ENCODE measurements around the gene SRMS. TPM values are rescaled to one million over a fixed set of nuclear protein-coding genes. Genes with fewer than 3 reads are reported as not detected.

The SRMS gene, protein sequence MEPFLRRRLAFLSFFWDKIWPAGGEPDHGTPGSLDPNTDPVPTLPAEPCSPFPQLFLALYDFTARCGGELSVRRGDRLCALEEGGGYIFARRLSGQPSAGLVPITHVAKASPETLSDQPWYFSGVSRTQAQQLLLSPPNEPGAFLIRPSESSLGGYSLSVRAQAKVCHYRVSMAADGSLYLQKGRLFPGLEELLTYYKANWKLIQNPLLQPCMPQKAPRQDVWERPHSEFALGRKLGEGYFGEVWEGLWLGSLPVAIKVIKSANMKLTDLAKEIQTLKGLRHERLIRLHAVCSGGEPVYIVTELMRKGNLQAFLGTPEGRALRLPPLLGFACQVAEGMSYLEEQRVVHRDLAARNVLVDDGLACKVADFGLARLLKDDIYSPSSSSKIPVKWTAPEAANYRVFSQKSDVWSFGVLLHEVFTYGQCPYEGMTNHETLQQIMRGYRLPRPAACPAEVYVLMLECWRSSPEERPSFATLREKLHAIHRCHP
- not detected for total RNA-seq
- not detected for polyA plus RNA-seq
- total RNA-seq: 0 to 0.13 (median 0) reads per million in 6 experiments

DNA sequence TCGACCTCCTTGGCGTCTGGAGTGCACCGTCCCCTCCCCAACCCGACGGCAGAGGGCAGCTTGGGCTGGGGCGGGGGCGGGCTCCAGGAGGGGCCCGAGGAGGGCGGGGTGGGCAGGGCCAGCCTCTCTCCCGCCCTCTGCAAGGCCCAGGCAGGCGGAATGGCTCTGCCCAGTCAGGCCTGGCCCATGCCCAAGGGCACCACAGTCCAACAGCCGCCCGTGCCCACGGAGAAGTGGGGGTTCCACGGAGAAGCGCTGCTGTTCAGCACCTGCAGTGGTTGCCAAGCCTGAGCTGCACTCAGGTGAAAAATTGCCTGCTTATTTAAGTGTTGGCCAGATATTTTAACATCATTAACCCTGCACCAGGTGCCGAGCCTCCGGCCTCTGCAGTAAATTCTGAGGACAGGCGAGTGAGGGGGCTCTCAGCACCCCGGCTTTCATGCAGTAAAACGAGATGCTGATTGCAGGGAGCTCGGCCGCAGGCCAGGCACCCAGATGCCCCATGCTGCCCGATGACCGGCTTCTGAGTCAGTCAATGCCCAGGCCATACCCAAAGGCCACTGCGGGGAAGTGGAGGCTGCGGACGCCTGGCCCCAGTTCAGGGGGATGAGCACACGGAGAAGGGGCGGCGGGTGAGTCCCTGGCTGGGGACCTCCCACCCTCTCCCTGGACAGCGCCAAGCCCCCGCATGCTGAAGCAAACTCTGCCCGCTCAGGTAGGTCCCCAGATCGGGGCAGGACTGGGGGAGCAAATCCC, at the start of gene SRMS:
TSS of gene SRMS (minus strand) at position 25 of the 756 bp plus-strand sequence. CDS start 286 bp downstream, outside the sequence.
- POLR2A ChIA-PET: interaction anchor here (0.8 to 1.6 kb wide), 3 partner anchors 10 to 27 kb away, joined by 3 to 9 read pairs (median 3); partner anchors contain the start of genes PPDPF and PTK6
- ATAC-seq: no peak
- peak within 1 kb of the TSS in 1 of 10 donors; percentile 15 for H3K4me3 Mint-ChIP-seq

DNA sequence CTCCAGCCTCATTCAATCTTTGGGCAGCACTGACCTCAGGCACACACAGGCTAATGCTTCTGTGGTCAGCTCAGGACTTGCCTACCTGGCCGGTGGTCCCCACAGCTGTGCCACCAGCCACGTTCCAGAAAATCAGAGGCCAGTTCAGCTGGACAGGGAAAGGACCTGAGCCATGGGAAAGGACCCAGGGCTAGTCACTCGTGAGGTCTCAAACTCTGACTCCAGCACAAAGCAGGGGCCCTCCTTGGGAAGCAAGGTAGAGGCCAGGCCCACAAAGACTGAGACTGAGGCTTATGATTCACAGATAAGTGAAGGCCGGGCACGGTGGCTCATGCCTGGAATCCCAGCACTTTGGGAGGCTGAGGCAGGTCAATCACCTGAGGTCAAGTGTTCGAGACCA, 48.9 kb upstream of the SRMS start:
- DNase-seq: no peak

More for the DNA sequence above, at the start of gene SRMS:
- Mint-ChIP-seq H3K27ac (no peak within 1 kb of the TSS), H3K9me3 (no peaks in the 10 kb centered on the region), H3K27me3 (peaks cover 0 to 17% (median 2%) of the 10 kb centered on the region in 5 donors), H3K4me1 (peaks cover 17 to 35% (median 26%) of the 10 kb centered on the region in 4 donors), H3K36me3 (no peaks in the 10 kb centered on the region)
- no peak for DNase-seq

DNA sequence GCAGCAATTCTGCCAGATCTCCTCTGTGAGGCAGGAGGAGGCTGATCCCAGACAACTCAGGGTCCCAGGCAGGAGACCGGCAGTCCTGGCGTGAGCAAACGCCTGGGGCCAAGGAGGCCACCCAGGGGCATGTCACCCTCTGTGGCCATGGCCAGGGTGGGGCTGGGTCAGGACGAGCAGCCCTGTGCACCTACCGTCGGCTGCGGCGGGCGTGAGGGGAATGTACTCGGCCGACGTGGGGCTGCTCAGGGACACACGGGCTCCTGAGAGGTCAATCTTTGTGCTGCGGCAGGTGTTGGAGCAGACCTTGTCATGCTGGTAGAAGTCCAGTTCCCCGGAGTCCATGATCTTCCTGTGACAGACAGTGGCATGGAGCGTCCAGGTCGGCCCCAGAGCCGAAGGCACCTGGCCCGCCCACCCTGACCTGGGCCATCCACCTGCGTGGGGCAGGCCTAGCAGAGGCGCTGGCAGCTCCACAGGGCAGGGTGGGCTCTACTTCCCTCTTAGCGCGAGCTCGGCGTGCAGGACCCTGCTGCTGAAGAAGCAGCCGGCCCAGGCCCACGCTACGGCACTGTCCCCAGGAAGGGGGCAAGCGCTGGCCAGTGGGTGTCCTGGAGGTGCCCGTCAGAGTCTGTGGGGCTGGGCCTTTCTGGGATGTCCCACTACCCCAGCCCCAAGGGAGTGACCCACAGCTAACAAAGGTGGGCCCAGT, 48.0 kb upstream of the SRMS start:
- ATAC-seq: no peak
- POLR2A ChIA-PET: interaction anchor here (1.0 kb wide), 1 partner anchor 8 kb away, joined by 5 read pairs; no protein-coding TSS in a partner anchor
- no peaks in the 10 kb centered on the region for H3K27me3 Mint-ChIP-seq

More for the DNA sequence above, 48.9 kb upstream of the SRMS start:
- no peak overlapping the region for H3K27ac Mint-ChIP-seq
- POLR2A ChIA-PET: no interaction called here
- no peak overlapping the region for H3K4me3 Mint-ChIP-seq
- H3K9me3 Mint-ChIP-seq: no peaks in the 10 kb centered on the region
- ATAC-seq: no peak
- peaks cover 7 to 54% (median 38%) of the 10 kb centered on the region in 3 donors for H3K36me3 Mint-ChIP-seq
- peaks cover 0 to 4% (median 1%) of the 10 kb centered on the region in 4 donors for H3K4me1 Mint-ChIP-seq
- no peaks in the 10 kb centered on the region for H3K27me3 Mint-ChIP-seq

DNA sequence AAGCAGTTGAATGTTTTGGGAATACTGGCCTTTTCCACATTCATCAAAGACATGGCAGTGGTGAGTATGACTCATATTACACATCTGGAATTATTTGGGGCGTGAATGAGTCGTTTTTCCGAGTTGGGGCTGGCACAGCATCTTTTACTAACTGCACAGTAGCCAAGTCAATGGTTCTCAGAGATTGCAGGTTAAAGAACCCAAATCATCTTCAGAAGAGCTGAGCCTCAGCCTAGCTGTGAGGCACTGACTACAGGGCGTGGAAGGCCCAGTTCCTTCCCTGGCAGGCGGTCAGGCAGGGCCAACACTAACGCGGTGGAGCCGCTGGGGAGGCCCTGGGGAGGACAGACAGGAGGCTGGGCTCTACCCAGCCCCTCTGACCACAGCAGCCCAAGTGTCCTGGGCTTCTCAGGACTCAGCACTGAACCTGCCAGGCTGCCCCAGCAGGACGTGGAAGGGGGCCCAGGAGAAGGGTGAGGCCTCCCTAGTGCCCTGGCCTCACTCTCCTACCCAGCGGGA, 46.6 kb upstream of the SRMS start:
- Mint-ChIP-seq H3K4me3 (no peak overlapping the region), H3K4me1 (peaks cover 0 to 3% (median under 1%) of the 10 kb centered on the region in 4 donors), H3K9me3 (no peaks in the 10 kb centered on the region), H3K27me3 (no peaks in the 10 kb centered on the region), H3K27ac (no peak overlapping the region), H3K36me3 (peaks cover 7 to 65% (median 39%) of the 10 kb centered on the region in 3 donors)
- DNase-seq (no peak), ATAC-seq (no peak)
- POLR2A ChIA-PET: interaction anchor here (0.9 kb wide), 1 partner anchor 47 kb away, joined by 3 read pairs; no protein-coding TSS in a partner anchor

More for the DNA sequence above, 48.0 kb upstream of the SRMS start:
- no peak overlapping the region for H3K4me3 Mint-ChIP-seq
- peaks cover 7 to 58% (median 44%) of the 10 kb centered on the region in 3 donors for H3K36me3 Mint-ChIP-seq
- no peak overlapping the region for H3K27ac Mint-ChIP-seq
- no peaks in the 10 kb centered on the region for H3K9me3 Mint-ChIP-seq
- no peak for DNase-seq
- peaks cover 0 to 3% (median under 1%) of the 10 kb centered on the region in 4 donors for H3K4me1 Mint-ChIP-seq

DNA sequence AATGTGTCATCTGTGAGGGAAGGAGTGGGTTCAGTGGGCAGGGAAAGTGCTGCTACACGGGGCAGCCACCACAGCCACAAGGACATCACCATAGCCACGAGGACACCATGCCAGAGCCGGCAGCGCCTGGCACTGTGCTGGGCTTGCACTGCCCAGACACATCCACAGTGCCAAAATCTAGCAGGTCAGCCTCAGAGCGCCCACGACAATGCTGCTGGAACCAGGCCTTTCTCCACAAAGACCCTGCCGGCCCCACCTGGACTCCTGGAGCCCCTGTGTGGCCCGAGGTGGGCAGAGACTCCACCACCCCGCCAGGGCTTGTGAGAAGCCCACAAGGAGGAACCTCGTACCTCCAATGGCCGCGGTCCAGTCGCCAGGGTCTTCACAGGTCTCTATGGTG, 45.1 kb upstream of the SRMS start:
- no peaks in the 10 kb centered on the region for H3K9me3 Mint-ChIP-seq
- H3K4me1 Mint-ChIP-seq: peaks cover 6 to 9% (median 8%) of the 10 kb centered on the region in 4 donors
- ATAC-seq: no peak
- H3K36me3 Mint-ChIP-seq: peaks cover 10 to 64% (median 31%) of the 10 kb centered on the region in 3 donors
- H3K27ac Mint-ChIP-seq: peak overlapping the region in 1 of 10 donors; percentile 43
- no peak overlapping the region for H3K4me3 Mint-ChIP-seq
- DNase-seq: no peak
- no peaks in the 10 kb centered on the region for H3K27me3 Mint-ChIP-seq
- POLR2A ChIA-PET: interaction anchor here (1.2 kb wide), 1 partner anchor 55 kb away, joined by 4 read pairs; the partner anchor contains the start of gene PTK6

DNA sequence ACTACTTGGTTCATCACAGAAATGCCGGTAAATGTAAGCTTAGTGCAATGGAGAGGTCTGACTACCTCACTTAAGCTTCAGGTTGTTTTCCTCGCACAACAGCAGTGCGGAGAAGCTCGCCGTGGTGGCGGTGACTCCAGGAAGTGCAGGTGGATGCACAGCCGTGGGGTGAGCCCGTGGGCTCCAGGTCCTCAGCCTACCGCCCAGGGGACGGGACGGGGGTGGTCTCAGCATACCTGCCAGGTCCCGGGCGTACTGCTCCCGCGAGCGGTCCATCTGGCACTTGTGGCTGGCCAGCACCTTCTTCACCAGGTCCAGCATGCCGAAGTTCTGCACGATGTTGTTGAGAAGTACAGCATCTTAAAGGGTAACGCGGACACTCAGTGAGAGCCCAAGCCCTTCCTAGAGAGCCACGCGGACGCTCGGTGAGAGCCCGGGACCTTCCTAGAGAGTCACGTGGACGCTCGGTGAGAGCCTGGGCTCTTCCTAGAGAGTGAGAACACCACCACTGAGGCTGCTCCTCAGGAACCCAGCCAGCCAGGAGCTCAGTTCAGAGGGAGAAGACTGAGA, 44.3 kb upstream of the SRMS start:
- no peaks in the 10 kb centered on the region for H3K27me3 Mint-ChIP-seq
- POLR2A ChIA-PET: interaction anchor here (1.1 to 1.2 kb wide), 3 partner anchors 18 to 67 kb away, joined by 3 to 4 read pairs (median 3); partner anchors contain the start of genes HELZ2 and PTK6
- H3K27ac Mint-ChIP-seq: no peak overlapping the region
- H3K36me3 Mint-ChIP-seq: peaks cover 10 to 60% (median 27%) of the 10 kb centered on the region in 3 donors
- no peaks in the 10 kb centered on the region for H3K9me3 Mint-ChIP-seq
- H3K4me3 Mint-ChIP-seq: no peak overlapping the region
- H3K4me1 Mint-ChIP-seq: peaks cover 11 to 16% (median 14%) of the 10 kb centered on the region in 4 donors
- ATAC-seq (no peak), DNase-seq (no peak)

DNA sequence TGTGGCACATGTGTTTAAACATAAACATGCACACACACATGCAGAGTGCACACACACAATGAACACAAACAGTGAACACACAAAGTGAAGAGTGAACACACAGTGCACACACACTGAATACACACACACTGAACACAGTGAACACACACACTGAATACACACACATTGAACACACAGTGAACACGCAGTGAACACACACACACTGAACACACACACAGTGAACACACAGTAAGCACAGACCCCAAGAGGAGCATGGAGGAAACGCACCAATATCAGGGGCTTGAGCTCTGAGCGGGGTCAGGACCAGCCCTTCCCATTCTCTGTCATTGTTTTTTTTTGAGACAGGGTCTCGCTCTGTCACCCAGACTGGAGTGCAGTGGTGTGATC, 43.6 kb upstream of the SRMS start:
- Mint-ChIP-seq H3K36me3 (peaks cover 10 to 53% (median 27%) of the 10 kb centered on the region in 3 donors), H3K27me3 (no peaks in the 10 kb centered on the region), H3K27ac (no peak overlapping the region), H3K9me3 (no peaks in the 10 kb centered on the region), H3K4me1 (peaks cover 11 to 17% (median 15%) of the 10 kb centered on the region in 4 donors), H3K4me3 (no peak overlapping the region)
- DNase-seq: no peak
- no peak for ATAC-seq
- POLR2A ChIA-PET: interaction anchor here (0.6 to 1.1 kb wide), 3 partner anchors 10 to 67 kb away, joined by 3 read pairs; partner anchors contain the start of gene HELZ2

DNA sequence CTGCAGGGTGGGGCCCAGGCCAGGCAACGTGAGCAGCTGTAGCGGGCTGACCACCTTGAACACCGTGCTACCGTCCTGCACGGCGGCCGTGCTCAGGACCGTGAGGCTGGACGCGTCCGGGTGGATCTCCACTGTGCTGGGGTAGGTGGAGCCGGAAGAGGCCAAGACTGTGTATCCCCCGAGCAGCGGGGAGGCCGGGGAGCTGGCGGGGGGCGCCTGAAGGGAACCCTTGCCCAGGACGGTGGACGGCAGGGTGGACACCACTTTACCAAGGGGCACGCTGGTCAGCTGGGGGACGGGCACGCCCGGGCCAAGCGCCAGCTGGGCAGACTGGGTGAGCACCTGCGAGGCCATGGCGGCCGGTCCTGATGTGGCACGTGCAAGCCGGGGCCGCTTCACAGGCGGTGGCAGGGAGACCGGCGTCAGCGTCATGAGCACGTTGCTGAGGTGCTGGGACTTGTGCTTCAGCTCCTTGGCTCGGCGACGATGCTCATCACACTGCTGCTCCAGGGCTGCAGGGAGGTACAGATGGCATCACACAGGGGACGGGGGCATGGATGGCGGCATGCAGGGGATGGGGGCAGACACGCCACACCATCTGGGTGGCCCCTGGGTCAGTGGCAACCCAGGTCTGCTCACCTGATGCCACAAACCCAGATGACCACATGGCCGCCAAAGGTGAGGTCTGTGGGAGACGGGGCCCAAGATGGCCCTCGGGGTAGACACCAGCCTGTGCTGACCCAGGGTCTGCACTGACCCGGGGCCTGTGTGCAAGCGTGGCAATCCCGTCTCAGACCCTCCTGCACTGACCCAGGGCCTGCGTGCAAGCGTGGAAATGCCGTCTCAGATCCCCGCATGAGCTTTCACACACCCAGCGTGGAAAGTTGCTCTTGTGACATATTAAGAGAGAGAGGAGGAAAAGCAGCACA, 42.9 kb upstream of the SRMS start:
- peaks cover 10 to 52% (median 27%) of the 10 kb centered on the region in 3 donors for H3K36me3 Mint-ChIP-seq
- H3K27me3 Mint-ChIP-seq: no peaks in the 10 kb centered on the region
- no peak overlapping the region for H3K27ac Mint-ChIP-seq
- no peaks in the 10 kb centered on the region for H3K9me3 Mint-ChIP-seq
- H3K4me3 Mint-ChIP-seq: no peak overlapping the region
- peaks cover 13 to 22% (median 19%) of the 10 kb centered on the region in 4 donors for H3K4me1 Mint-ChIP-seq
- DNase-seq (peak in 1 of 10 donors; percentile 46), ATAC-seq (no peak)
- POLR2A ChIA-PET: interaction anchor here (0.6 to 1.1 kb wide), 2 partner anchors 11 to 16 kb away, joined by 3 read pairs; partner anchors contain the start of gene HELZ2

DNA sequence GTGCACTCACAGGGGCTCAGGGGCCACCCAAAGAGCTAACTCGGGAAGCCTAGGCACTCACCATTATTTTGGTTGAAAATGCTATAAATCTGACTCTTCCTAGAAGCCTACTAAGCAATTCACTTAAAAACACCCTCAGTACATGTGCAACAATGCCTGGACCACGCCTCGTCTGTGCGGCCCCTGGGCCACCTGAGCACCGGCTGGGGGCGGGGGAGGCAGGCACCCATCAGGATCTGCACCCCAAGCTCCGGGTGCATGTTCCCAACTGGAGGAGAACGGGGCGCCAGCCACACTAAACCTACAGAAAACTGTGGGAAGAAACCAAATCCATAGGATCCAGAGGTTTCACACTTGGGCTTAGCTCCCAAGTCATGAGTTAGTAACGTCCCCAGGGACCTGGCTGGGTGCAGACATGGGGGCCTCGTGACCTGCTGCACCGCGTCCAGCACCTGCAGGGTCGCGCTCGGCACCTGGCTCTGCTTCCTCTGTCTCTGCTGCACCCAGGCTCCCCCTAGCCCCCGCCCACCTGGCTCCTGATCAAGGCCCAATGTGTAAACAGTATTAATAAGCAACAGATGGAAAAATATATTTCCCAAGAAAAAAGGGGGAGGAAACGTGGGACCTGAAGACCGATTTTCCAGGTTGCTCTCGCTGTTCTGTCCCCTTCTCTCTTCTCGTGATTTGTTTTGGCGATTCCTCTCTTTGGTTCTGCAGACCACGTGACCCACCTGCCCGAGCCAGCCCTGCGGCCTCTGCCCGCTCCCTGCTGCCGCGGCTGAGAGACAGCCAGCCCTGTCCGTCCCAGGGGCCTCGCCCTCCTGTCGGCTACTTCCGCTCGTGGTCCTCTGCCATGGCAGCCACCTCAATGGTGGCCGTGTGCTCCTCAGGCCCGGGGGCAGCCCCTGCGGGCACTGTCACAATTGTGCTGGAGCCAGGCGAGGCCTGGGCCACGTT, 42.0 kb upstream of the SRMS start:
- Mint-ChIP-seq H3K4me1 (peaks cover 13 to 23% (median 19%) of the 10 kb centered on the region in 4 donors), H3K9me3 (no peaks in the 10 kb centered on the region), H3K4me3 (no peak overlapping the region), H3K27me3 (no peaks in the 10 kb centered on the region), H3K27ac (peak overlapping the region in 1 of 10 donors; percentile 21), H3K36me3 (peaks cover 10 to 47% (median 22%) of the 10 kb centered on the region in 3 donors)
- DNase-seq: peak in 1 of 10 donors; percentile 45
- POLR2A ChIA-PET: no interaction called here
- ATAC-seq: no peak

Data from naive thymus-derived CD8-positive, alpha-beta T cell (primary cell).